ENCODE results near the gene PPP2R3B. TPM values are rescaled to one million over a fixed set of nuclear protein-coding genes. Genes with fewer than 3 reads are reported as not detected.

Gene PPP2R3B
- total and polyA plus RNA-seq, 3 donors from 2014 or later, result 28.3 to 108 (median 89.6) TPM

- 90 to 93% methylated on average over 19 of the region's 19 CpGs for WGBS, 2 donors
- no peak overlapping the region for H3K27ac ChIP-seq
- TF ChIP-seq POLR2A (IDR thresholded peaks at IDR 0.05), result no peak
- no peak for TF ChIP-seq CTCF (IDR thresholded peaks at IDR 0.05)
- no peaks in the 10 kb centered on the region for H3K36me3 ChIP-seq (ENCODE audit: low read depth, missing control alignments)
- DNase-seq, result no peak
- no peaks in the 10 kb centered on the region for H3K4me1 ChIP-seq
- intact Hi-C loops (cut with DNase I; ENCODE audit: low total_unique reads), result no loop called here
- H3K4me3 ChIP-seq, result no peak overlapping the region
- no peaks in the 10 kb centered on the region for H3K9me3 ChIP-seq
- H3K27me3 ChIP-seq, result no peaks in the 10 kb centered on the region
These were observed 83.7 kb downstream of the PPP2R3B start for GRCh38 chrX:302975-303374.

GRCh38 chrX:300334-300733 is 86.4 kb downstream of the PPP2R3B start:
- Histone ChIP-seq H3K36me3 (ENCODE audit: low read depth, missing control alignments) (no peaks in the 10 kb centered on the region), H3K27me3 (no peaks in the 10 kb centered on the region), H3K4me1 (no peaks in the 10 kb centered on the region), H3K4me3 (no peak overlapping the region), H3K27ac (no peak overlapping the region), H3K9me3 (no peaks in the 10 kb centered on the region)
- intact Hi-C loops (cut with DNase I; ENCODE audit: low total_unique reads), result no loop called here
- 80 to 95% methylated on average over 8 of the region's 8 CpGs for WGBS, 2 donors
- no peak for TF ChIP-seq POLR2A (IDR thresholded peaks at IDR 0.05)
- no peak for TF ChIP-seq CTCF (IDR thresholded peaks at IDR 0.05)
- DNase-seq, result no peak

- WGBS, 2 donors, result 77 to 92% methylated on average over 34 to 36 of the region's 36 CpGs
- Histone ChIP-seq H3K36me3 (ENCODE audit: low read depth, missing control alignments) (no peaks in the 10 kb centered on the region), H3K4me3 (no peak overlapping the region), H3K27ac (no peak overlapping the region), H3K27me3 (no peaks in the 10 kb centered on the region), H3K4me1 (no peaks in the 10 kb centered on the region), H3K9me3 (no peaks in the 10 kb centered on the region)
- no peak for DNase-seq
- TF ChIP-seq POLR2A (IDR thresholded peaks at IDR 0.05), result no peak
- TF ChIP-seq CTCF (IDR thresholded peaks at IDR 0.05), result no peak
- intact Hi-C loops (cut with DNase I; ENCODE audit: low total_unique reads), result no loop called here
These were observed 87.7 kb downstream of the PPP2R3B start for GRCh38 chrX:298993-299392.

- intact Hi-C loops (cut with DNase I; ENCODE audit: low total_unique reads), result no loop called here
These were observed 91.6 kb downstream of the PPP2R3B start for GRCh38 chrX:295136-295535.

More at GRCh38 chrX:295136-295535, 91.6 kb downstream of the PPP2R3B start:
- DNase-seq, result no peak
- 87 to 89% methylated on average over 21 of the region's 21 CpGs for WGBS, 2 donors
- TF ChIP-seq CTCF (IDR thresholded peaks at IDR 0.05), result no peak
- no peak for TF ChIP-seq POLR2A (IDR thresholded peaks at IDR 0.05)
- Histone ChIP-seq H3K27me3 (no peaks in the 10 kb centered on the region), H3K4me3 (no peak overlapping the region), H3K36me3 (ENCODE audit: low read depth, missing control alignments) (no peaks in the 10 kb centered on the region), H3K4me1 (no peaks in the 10 kb centered on the region), H3K27ac (no peak overlapping the region), H3K9me3 (no peaks in the 10 kb centered on the region)

Measured in testis (tissue), 3 donors.